Measurements from ENCODE around the gene ANHX.
A peak's percentile ranks its signal among the peaks of the same experiment; 100 is the strongest.

Gene ANHX

GRCh38 chr12:133204264-133204603 is 31.4 kb downstream of the ANHX start:
- DNase-seq = peak; percentile 7
- in situ Hi-C loops (cut with MboI; ENCODE audit: low pct_unique_long_range_greater_than_20kb, low sequenced_read_pairs) = no loop called here

- in situ Hi-C loops (cut with MboI; ENCODE audit: low pct_unique_long_range_greater_than_20kb, low sequenced_read_pairs) = no loop called here
- no peak for DNase-seq
Observed at GRCh38 chr12:133203344-133204263, 32.1 kb downstream of the ANHX start.

GRCh38 chr12:133202493-133203343 is 33.0 kb downstream of the ANHX start:
- in situ Hi-C loops (cut with MboI; ENCODE audit: low pct_unique_long_range_greater_than_20kb, low sequenced_read_pairs) = no loop called here
- peak; percentile 48 for DNase-seq

GRCh38 chr12:133201888-133202287 is 33.8 kb downstream of the ANHX start:
- in situ Hi-C loops (cut with MboI; ENCODE audit: low pct_unique_long_range_greater_than_20kb, low sequenced_read_pairs) = no loop called here
- DNase-seq = no peak

- in situ Hi-C loops (cut with MboI; ENCODE audit: low pct_unique_long_range_greater_than_20kb, low sequenced_read_pairs) = no loop called here
- DNase-seq = no peak
Observed at GRCh38 chr12:133192847-133193246, 42.8 kb downstream of the ANHX start.

- in situ Hi-C loops (cut with MboI; ENCODE audit: low pct_unique_long_range_greater_than_20kb, low sequenced_read_pairs) = no loop called here
- DNase-seq = no peak
Observed at GRCh38 chr12:133190176-133190575, 45.5 kb downstream of the ANHX start.

- in situ Hi-C loops (cut with MboI; ENCODE audit: low pct_unique_long_range_greater_than_20kb, low sequenced_read_pairs) = no loop called here
Observed at GRCh38 chr12:133181238-133181959, 54.3 kb downstream of the ANHX start, which contains the start of gene ZNF268. TSS of gene ZNF268 (plus strand) at chr12:133181495. CDS start at chr12:133181998, 503 bp downstream.

GRCh38 chr12:133180669-133181068 is 55.0 kb downstream of the ANHX start:
- in situ Hi-C loops (cut with MboI; ENCODE audit: low pct_unique_long_range_greater_than_20kb, low sequenced_read_pairs) = no loop called here
- no peak for DNase-seq

More at GRCh38 chr12:133181238-133181959, 54.3 kb downstream of the ANHX start, which contains the start of gene ZNF268:
- peak; percentile 96 for DNase-seq

- in situ Hi-C loops (cut with MboI; ENCODE audit: low pct_unique_long_range_greater_than_20kb, low sequenced_read_pairs) = no loop called here
- DNase-seq = no peak
Observed at GRCh38 chr12:133174901-133175300, 60.8 kb downstream of the ANHX start.

GRCh38 chr12:133172491-133172890 is 63.2 kb downstream of the ANHX start:
- in situ Hi-C loops (cut with MboI; ENCODE audit: low pct_unique_long_range_greater_than_20kb, low sequenced_read_pairs) = no loop called here

More at GRCh38 chr12:133172491-133172890, 63.2 kb downstream of the ANHX start:
- DNase-seq = no peak

Measured in KBM-7 (cell line).